CD4-positive, alpha-beta T cell treated with Interferon alpha-2 for 1 hour (primary cell): ENCODE results near the gene HDAC7.

Experiments
- DNase-seq, 2 donors: peaks; one replicate each; pipeline ENCODE4 v3.0.0-alpha.2; 2020 to 2022

Gene HDAC7

DNA sequence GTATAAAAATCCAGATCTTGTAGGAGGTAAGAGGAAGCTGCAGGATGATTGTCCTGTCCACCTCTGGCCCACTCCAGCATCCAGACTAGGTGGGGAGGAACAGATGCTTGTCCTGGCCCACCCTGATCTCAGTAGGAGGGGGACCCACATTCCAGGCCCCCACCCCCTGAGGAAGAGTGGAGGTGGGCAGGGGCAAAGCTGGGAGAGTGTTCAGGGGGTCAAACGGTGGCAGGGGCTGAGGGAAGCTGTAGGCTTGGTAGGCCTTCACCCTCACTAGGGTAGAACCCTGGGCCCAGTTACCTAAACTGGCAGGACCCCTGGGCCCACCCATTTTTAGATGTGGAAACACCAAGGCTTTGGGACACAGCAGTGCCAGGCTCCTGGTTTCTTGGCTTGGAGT, 42.6 kb downstream of the HDAC7 start:
- DNase-seq = no peak

DNA sequence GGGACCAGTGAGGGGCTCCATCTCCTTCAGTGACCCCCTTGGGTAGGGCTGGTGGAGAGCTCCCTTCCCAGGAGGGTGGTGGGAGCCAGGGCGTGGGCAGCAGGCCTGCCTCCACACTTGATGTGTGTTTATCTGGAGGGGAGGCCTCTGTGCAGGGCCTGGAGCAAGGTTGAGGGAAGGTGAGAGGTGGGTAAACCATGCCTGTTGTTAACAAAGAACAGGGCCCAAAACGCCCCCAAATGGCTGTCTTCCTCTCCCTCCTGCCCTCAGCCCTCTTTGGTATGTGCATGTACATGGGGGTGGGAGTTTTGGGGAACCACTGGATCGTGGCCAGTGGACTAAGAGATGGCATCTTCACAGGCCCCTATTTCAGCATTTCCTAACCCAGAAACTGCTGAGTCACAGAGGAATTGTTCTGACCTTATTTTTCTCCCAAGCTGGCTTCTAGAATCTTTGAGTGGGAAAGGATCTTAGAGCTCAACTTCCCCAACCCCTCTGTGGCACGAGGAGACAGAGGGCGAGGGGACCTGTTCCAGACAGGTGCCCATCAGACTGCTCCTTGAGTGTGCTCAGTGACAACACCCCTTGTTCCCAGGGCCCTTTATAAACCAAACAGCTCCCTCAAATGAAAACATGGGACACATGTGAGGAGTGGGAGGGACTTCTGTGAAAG, 43.1 kb downstream of the HDAC7 start:
- DNase-seq = no peak

DNA sequence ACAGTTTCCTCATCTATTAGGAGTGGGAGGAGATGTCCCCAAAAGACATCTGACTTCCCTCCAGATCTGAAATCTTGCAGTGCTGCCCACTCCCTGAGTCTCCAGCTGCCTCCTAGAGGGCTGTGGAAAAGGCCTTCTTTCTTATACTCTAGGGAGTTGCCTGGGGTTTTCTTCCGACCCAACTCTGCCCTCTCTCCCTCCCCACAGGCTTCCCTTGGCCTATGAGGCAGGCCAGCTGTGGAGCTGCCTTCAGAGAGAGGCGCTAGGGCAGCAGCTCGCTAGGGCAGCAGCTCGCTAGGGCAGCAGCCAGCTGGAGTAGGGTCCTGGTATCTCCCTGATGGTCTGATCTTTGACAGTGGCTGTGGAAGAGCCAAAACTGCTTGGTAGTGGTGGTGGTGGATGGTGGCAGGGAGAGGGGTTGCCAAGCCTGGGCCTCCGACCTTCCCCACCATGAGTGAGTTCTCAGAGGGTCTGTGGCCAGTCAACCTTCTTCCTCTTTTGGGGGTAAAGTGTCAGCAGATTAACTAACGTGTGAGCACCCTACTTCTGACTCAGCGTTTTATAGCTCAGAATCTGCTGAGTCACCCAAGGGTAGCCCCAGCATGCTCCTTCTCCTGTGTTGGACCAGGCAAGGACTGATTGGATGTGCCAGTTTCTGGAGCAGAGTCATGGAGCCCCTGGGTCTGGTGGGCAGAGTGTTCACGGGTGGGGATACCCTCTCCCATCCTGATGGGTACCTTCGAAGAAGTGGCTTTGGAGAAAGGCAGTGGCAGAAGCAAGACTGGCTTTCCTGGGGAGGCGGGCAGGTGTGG, 44.4 kb downstream of the HDAC7 start:
- DNase-seq = peak in 1 of 2 donors; percentile 23

DNA sequence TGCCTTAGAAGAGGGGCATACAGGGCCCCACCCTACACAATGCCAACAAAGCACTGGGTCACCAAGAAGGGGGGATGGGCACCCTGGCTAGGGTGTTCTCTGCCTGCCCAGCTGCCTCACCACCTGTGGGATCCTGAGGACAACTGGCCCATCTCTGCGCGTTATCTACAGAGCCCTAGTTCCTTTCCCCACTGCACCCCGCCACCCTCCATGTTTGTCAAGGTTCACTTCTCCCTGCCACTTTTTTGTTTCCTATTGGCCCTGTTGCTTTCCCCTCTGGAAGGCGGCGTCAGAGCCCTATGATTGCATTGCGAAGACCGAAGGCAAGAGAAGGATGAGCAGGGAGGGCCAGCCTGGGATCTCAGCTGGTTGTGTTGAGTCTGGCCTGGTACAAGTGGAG, 45.0 kb downstream of the HDAC7 start:
- DNase-seq = no peak

DNA sequence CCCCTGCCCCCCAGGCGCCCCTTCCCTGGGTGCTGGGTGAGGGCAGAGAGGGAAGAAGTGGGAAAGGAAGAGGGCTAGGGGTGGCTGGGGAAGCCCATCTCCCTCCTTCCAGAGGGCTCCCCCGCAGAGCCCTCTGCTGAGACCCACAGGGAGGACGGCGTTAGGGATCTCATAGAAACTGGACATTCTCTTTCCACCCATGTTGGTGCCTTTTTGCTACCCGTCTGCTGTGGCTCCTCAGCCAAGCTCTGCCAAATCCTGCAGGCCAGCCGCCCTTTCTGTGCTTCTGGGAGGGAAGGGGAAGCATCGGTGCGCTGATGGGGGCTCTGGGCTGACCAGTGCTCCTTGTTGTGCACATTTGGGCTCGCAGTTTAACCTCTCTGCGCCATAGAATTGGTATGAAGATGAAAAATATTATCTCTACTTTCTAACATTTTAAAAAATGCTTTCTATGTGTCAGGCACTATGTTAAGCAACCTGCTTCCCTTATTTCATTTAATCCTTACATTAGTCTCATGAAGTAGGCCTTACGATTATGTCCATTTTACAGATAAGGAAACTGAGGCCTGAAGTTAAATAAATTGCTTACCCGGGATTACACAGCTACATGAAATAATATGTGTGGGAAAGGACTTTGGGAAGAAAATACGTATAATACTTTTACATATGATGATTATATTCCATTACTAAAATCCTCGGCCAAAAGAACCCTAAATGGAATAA, 45.7 kb downstream of the HDAC7 start:
- DNase-seq = no peak

DNA sequence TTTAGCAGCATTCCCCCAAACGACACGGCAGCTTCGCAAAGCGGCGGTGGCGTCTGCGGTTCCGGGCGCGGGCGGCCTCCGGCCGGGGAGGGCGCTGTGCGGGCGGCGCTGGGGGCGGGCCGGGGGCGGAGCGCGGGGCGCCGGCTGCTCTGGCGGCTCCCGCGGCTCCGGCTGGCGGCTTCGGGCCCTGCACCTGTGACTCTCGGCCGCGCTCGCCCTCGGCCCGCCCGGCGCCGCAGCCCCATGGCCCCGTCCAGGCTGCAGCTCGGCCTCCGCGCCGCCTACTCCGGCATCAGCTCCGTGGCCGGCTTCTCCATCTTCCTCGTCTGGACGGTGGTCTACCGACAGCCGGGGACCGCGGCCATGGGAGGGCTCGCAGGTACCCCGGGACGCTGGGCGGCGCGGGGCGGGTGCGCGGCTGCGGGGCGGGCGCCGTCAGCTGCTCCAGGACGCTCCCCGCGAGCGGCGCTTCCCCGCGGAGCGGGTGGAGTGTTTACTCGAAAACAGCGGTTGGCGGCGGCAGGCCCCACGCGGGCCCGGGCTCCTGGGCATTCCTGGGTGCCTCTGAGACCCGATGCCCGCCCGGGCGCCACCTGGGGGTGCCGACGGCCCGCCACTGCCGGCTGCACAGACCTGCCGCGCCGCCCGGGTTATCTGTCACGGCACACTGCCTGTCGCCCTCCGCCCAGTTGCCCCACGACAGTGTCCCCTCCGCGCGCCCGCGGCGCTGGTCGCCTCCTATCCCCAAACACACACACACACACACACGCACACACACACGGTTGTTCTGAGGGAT, 46.4 kb downstream of the HDAC7 start, which contains the start of gene SLC48A1:
TSS of gene SLC48A1 (plus strand) at position 177 of the 796 bp plus-strand sequence. CDS start at position 244, 67 bp downstream.
- DNase-seq = peak; percentile 71 to 81

DNA sequence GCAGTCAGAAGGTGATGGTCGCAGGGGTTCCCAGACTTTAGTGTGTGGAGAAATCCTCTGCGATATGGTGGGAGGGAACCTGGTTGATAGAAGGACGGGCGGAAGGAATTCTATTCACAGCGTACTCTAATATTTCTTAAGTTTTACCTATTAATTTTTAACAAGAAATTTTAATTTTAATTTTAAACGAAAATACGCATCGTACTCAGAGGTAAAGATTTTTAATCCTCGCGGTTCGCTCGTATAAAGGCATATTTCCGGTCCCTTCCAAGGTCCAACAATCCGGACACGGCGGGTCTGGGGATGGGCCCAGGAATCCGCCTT, 47.0 kb downstream of the HDAC7 start:
- no peak for DNase-seq

DNA sequence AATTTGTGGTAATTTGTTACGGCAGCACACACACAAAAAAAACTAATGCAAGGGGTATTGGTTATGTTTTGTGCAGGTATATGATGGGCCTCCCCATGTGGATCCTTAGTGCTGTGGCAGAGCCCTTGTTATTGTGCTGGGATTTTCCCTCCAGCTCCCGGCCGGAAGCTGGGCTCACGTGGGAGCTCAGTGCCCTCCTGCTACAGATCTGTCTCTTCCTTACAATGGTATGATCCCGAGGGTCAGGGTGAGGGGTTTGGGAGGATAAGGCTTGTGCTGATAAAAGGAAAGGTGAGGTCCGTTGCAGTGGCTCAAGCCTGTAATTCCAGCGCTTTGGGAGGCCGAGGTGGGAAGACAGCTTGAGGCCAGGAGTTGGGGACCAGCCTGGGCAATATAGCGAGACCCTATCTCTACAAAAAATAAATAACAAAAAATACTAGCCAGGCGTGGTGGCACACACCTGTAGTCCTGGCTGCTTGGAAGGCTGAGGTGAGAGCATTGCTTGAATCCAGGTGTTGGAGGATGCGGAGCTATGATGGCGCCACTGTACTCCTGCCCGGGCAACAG, 47.5 kb downstream of the HDAC7 start:
- DNase-seq = no peak

DNA sequence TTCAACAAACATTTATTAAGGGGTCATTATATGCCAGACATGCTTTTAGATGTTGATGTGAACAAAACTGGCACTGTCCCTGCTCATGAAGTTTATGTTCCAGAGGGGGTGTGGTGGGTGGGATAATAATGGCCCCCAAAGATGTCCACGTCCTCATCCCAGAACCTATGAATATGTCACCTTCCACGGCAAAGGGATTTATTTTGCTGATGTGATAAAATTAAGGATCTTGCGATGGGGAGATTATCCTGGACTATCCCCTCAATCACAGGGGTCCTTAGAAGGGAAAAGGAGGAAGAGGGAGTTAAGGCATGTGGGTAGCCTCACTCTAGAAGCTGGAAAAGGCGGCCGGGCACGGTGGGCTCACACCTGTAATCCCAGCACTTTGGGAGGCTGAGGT, 48.4 kb downstream of the HDAC7 start:
- DNase-seq = no peak

DNA sequence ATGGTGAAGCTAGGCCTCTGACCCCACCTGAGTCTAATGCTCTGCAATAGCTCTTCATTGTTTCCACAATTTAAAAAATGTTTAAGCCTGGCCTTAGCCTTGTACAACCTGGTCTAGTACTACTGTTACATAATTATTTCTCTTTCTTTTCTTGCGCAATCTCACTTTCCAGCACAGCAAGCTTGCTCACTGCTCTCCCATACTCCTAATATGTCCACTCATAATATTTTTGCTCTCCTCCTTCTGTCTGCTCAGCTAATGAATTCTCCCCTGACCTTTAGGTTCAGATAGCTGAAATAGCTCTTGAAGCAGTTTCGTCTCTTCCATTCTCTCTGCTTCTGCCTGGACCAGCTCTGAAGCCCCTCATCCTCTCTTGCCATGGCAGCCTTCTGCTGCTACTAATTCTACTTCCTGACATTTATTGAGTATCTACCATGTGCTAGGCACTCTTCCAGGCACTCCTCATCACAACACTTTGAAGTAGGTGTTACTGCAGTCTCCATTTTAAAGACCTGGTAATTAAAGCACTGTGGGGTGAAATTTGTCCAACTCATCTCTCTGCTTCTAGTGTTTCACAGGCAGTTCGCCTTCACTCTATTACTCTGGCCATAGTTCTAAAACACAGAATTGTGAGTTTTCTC, 49.5 kb downstream of the HDAC7 start:
- DNase-seq = no peak

DNA sequence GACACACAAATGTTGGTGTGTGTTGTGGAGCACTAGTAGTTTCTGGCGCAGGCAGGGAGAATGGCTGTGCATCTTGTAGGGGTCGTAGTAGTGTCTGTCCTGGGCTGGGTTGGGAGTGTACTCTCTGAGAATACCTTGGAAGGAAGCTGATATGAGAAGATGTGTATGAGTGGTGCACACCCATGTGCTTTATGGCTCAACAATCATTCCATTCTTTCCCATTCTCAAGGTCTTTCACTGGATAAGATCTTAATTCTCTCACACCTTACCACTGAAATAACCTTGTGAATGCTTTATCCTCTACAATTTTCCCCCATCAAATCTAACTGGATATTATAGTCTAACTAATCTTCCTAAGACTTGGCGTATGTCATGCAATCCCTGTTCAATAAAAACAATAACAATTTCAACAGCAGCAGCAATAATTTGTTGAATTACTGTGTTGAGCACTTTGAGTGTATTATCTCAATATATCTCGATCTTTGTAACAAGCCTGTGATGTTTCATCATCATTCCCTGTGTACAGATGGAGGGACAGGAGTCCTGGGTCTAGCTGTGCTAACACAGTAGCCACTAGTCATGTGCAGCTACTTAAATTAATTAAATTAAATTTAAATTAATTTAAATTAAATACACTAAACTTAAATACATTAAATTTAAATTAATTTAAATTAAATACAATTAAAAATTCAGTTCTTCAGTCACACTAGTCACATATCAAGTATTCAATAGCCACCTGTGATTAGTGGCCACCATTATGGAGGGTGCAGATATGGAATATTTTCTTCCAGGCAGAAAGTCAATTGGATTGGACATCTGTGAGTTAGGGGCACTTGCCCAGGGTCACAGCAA, 50.2 kb downstream of the HDAC7 start:
- no peak for DNase-seq

DNA sequence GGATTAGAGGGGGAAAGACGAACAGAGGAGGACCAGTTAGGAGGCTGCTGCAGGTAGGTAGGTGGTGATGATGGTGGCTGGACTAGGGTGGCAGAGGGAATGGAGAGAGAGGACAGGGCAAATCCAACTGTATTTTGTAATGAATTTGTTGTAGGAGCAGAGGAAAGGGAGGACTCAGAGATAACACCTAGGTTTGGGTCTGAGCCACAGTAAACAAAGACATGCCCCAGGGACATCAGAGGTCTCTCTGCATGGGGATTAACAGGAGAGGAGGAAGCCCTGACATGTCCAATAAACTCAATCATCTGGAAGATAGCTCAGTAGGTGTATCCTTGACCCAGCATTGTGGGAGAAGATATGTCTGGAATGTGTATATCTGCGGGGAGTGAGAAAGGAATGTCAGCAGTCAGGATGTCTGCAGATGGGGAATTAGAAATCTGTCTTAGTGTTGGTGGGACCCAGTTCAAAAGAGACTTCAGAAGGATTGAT, 51.3 kb downstream of the HDAC7 start:
- DNase-seq = no peak

DNA sequence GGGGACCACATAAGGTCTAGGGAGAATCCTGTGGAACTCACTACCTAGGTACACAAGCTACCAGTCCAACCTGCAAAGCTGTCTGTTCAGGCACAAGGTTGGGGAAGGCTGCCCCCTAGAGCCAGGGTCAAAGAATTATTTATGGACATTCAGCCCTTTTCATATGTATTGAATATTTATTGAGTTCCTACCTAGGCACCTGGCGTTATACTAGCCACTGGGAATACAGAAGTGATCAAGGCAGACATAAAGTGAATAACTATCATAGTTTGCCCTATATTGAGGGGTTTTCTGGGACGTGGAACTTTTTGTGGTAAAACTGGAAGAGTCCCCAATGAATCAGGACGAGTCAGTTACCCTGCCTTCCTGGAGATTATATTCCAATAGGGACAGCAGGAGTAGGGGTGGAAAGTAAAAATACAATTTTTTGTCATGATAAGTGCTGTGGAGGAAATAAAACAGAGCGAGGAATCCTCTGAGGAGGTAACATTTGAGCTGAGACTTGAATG, 52.4 kb downstream of the HDAC7 start:
- peak; percentile 78 to 80 for DNase-seq

DNA sequence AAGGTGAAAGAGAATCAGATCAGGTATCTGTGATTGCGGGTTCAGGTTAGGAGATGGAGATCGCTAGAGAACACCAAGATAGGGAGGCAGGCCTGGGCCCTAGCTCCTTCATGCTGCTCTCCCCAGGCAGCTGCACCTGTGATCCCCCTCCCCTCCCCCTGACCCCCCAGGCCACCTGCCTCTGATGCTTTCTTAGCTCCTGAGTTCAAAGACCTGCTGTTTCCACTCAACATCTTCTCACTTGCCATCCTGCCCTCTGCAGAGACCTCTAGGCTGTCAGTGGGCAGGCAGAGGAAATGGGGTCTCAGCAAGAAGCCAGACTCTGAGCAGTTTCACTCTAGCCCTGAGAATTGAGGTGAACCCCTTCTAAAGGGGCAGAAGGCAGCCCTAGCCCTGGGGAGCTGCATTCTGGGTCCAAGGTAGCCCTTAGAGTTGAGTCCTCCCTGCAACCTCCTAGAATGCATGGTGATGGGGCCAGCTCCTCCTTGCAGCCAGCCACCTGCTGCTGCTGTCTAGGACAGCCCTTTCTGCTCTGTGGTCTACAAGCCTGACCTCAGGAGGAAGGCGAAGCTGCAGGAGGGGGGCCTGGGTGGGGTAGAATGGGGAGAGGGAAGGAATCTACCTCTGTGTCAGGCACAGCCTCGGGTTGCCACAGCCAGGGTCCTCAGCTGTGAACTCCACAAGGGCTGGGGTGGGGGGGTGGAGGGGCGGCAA, 53.0 kb downstream of the HDAC7 start:
- DNase-seq = no peak

DNA sequence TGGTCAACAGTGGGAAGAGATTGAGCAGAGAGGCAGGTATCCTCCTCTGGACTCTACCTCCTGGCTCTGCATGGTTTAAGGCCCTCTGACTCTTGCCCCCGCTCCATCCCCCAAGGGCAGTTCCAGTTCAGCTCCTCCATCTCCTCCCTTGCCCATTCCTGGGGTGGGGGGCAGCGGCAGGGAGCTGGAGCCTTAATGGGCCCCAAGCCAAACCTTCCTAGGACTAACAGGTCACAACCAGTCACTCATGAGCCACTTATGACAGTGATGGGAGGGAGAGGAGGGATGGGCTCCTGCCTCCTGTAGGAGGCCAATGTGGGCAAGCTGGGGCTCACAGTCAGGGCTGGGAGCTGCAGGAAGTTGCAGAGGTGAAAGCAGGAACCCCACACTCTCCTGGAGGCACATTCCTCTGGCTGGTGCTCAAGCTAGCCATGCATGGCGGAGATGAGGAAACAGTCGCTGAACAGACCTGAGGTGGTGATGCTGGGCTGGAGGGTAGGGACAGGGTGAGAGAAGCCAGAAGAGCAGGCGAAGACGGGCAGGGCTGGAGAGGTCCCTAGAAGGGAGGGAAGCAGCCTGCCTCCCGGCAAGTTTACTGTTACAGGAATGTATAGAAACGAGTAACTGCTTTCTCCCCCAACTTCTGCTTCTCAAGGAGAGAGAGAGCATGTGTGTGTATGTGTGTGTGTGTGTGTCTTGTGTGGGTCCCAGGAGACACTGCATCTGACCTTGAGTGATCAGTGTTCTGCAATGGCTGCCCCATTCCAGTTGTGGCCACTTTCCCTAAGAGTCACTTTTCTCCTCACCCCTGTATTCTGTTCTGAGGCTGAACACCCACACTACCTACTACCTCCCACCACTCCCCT, 56.0 kb downstream of the HDAC7 start:
- DNase-seq = no peak

DNA sequence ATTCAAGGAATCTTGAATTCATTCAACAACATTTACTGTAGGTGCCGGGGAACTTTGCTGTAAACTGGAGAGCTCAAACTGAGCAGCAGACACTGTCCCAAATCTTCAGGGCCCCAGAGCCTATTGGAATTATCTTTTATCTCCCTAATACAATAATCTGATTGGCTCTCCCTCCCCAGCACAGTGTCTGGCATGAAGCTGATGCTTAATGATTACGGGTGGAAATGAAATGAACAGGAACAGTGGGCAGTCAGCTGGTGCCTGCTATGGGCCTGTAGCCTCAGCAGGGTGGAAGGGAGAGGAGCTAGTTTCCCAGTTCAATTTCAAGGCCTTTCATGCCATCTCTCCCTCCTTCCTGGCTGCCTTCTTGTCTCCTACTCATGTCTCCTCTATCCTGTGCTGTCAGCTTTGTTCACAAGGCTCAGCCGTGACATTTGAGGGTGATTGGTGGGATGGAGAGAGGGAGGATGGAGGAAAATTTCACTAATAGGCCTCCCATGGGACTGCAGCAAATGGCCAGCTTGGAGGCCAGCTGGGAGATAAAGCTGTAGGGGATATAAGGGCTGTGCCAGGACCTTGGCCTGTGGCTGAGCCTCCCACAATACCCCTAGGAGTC, 56.7 kb downstream of the HDAC7 start:
- DNase-seq = no peak

DNA sequence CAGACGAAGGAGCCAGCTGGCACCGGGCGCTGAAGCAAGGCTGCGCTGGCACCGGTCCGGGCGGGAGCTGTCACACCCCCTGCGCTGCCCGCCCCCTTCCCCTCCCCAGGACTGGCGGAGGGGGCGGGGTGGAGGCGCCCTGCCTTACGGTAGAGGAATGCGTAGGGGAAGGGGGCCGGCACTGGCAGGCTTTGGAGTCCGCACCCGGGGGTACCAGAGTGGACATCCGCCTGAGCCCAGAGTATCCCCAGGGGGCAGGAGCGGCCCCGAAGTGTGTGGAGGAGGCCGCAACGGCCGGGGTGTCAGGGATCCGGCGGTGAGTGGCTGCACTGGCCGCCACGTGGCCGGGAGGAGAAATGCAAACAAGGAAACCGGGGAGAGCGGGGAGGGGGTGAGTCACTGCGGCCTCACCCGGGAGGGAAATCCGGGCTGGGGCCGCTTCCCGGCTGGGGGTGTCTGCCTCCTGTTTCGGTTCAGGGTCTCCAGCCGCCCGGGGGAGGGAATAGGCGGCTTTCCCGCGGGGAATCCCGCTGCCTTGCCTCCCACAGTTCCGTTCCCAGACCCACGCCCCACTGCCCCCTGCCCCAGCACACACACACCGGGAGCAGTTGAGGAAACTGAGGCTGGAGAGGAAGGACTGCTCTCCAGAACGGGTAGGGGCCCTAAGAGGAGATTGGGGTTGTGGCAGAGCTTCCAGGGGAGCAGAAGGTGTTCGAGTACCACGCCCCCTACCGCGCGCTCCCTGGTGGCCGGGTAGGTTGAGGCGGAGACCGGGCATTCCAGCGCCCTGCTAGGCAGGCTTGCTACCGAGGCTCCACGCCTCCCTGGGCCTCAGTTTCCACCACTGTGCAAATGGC, 60.6 kb downstream of the HDAC7 start, which contains the start of gene RAPGEF3:
TSS of gene RAPGEF3 (minus strand) at position 47 of the 857 bp plus-strand sequence. CDS start 324 bp downstream, outside the sequence.
- peak; percentile 69 to 72 for DNase-seq

DNA sequence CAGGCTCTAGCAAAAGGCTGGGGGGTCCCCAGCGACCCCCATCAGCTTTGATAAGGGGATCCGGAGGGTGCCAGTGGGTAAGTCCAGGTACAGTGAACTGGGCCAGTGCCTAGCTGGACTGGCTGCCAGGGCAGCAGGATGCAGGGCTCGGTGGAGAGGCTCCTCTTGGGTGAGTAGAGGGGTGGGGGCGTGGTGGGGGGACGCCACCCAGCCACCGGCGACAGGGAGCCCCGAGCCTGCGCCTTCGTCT, 61.2 kb downstream of the HDAC7 start:
- no peak for DNase-seq
